Heart left ventricle (tissue), 13 donors: ENCODE results near the gene HDHD3.
"Not testable (repeated sequence)": the region's sequence is repeated elsewhere in the genome, so short reads cannot be mapped to it uniquely, and the experiment has no call there.

Source experiments
- POLR2A ChIP-seq, 2 donors: fragments of 450-650 bp; IDR thresholded peaks; one replicate each; pipeline ENCODE4 v1.6.1; 2017; ENCODE audit warnings: antibody characterized with exemption in 2 of 2, mild to moderate bottlenecking in 2 of 2, moderate library complexity in 2 of 2
- TF ChIP-seq, protein P1 (sequence below), 12 donors: fragments of 200-600 bp; sonication (generic) in 4 of 12; IDR thresholded peaks; one replicate each; pipeline versions ENCODE4 v1.5.0 to v1.8.0; 2018 to 2022; ENCODE audit warnings: antibody characterized with exemption in 12 of 12, mild to moderate bottlenecking in 5 of 12
- donor health status: ischemic (EF 13 %, LVEDD 7.1; RV severe dilation, severe dysfunction).
- donor health status: DM: no; HTN: yes; CAD: no.
- donor health status: DM: no; HTN: no; CAD: no.
- donor health status: ischemic (EF 25% LVEDD 6.9; RV normal size, moderate dysfunction).
- donor health status: ischemic (EF 25% LVEDD 5.7; RV mildly dilated, moderate dysfunction).
- donor health status: ischemic (EF 35%, LVEDD 5.7; RV mildly dilated, moderate dysfunction).
- donor health status: nonischemic (EF 11% LVEDD 7.7; RV severe dilation, severe dysfunction).
- donor health status: DM: yes; HTN: yes; CAD: no.
- donor health status: PGD.
- donor health status: ischemic (EF 29% LVEDD 5.4; RV normal size, mild dysfunction).
- donor health status: nonischemic (EF 23%, LVEDD 6.1; RV moderate dilation, normal function).

DNA sequence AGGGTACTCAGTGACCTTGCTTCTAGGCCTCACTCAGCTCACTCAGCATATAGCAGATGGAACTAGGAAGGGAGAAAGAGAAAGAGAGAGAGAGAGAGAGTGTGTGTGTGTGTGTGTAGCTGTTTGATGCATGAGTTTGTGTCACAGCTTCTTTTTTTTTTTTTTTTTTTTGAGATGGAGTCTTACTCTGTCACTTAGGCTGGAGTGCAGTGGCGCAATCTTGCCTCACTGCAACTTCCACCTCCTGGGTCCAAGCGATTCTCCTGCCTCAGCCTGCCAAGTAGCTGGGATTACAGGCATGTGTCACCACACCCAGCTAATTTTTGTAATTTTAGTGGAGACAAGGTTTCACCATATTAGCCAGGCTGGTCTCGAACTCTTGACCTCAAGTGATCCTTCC lies 11.1 kb downstream of the HDHD3 start:
- TF ChIP-seq, protein P1, sequence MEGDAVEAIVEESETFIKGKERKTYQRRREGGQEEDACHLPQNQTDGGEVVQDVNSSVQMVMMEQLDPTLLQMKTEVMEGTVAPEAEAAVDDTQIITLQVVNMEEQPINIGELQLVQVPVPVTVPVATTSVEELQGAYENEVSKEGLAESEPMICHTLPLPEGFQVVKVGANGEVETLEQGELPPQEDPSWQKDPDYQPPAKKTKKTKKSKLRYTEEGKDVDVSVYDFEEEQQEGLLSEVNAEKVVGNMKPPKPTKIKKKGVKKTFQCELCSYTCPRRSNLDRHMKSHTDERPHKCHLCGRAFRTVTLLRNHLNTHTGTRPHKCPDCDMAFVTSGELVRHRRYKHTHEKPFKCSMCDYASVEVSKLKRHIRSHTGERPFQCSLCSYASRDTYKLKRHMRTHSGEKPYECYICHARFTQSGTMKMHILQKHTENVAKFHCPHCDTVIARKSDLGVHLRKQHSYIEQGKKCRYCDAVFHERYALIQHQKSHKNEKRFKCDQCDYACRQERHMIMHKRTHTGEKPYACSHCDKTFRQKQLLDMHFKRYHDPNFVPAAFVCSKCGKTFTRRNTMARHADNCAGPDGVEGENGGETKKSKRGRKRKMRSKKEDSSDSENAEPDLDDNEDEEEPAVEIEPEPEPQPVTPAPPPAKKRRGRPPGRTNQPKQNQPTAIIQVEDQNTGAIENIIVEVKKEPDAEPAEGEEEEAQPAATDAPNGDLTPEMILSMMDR (IDR thresholded peaks at IDR 0.05), result not testable (repeated sequence)
- not testable (repeated sequence) for TF ChIP-seq POLR2A (IDR thresholded peaks at IDR 0.05)
